DOHH2 (cell line): Measurements from ENCODE around the gene GRK2.

Experiments used
- H3F3A ChIP-seq: fragments of 200-600 bp; sonication (generic), shearing (Covaris generic); 2 replicates; pipeline ENCODE4 v1.6.0; 2016; ENCODE audit warnings: antibody characterized with exemption, mild to moderate bottlenecking; ENCODE audit not compliant: control insufficient read depth, insufficient read depth
- H3K27ac ChIP-seq: fragments of 200-600 bp; sonication (generic); 2 replicates; pipeline ENCODE4 v1.5.1; 2014; ENCODE audit warnings: low read depth, mild to moderate bottlenecking, low read length, moderate library complexity
- H3K27me3 ChIP-seq: fragments of 200-600 bp; sonication (generic); 2 replicates; pipeline ENCODE4 v1.6.1; 2014; ENCODE audit warnings: mild to moderate bottlenecking, low read length, mixed read lengths; ENCODE audit not compliant: control insufficient read depth
- H3K36me3 ChIP-seq: fragments of 200-600 bp; sonication (generic); 2 replicates; pipeline ENCODE4 v1.6.1; 2014; ENCODE audit warnings: mild to moderate bottlenecking, low read length, moderate library complexity, mixed read lengths; ENCODE audit not compliant: control insufficient read depth
- H3K4me1 ChIP-seq: fragments of 200-600 bp; sonication (generic); 2 replicates; pipeline ENCODE4 v1.6.1; 2014; ENCODE audit warnings: mild to moderate bottlenecking, low read length, mixed read lengths; ENCODE audit not compliant: control insufficient read depth
- H3K4me2 ChIP-seq: fragments of 200-600 bp; sonication (generic); 2 replicates; pipeline ENCODE4 v1.6.0; 2014; ENCODE audit warnings: mild to moderate bottlenecking, low read length, moderate library complexity
- H3K4me3 ChIP-seq: fragments of 200-600 bp; sonication (generic); 2 replicates; pipeline ENCODE4 v1.5.1; 2014; ENCODE audit warnings: mild to moderate bottlenecking, low read length, mixed read lengths
- H3K79me2 ChIP-seq: fragments of 200-600 bp; sonication (generic); 2 replicates; pipeline ENCODE4 v1.6.1; 2014; ENCODE audit warnings: mild to moderate bottlenecking, low read length, mixed read lengths; ENCODE audit not compliant: control insufficient read depth
- H3K9me2 ChIP-seq: fragments of 200-600 bp; sonication (generic); replicated peaks from 2 replicates; pipeline ENCODE4 v1.6.1; 2014; ENCODE audit warnings: mild to moderate bottlenecking, low read length, mixed read lengths; ENCODE audit not compliant: control insufficient read depth
- H3K9me3 ChIP-seq: fragments of 200-600 bp; sonication (generic); 2 replicates; pipeline ENCODE4 v1.6.1; 2014; ENCODE audit warnings: antibody characterized with exemption, low read length, mixed read lengths; ENCODE audit not compliant: control insufficient read depth, insufficient read depth
- H4K20me1 ChIP-seq: fragments of 200-600 bp; sonication (generic); 2 replicates; pipeline ENCODE4 v1.6.0; 2014; ENCODE audit warnings: low read depth, mild to moderate bottlenecking, antibody characterized with exemption, low read length, moderate library complexity; ENCODE audit not compliant: control insufficient read depth, insufficient read depth
- EZH2phosphoT487 ChIP-seq: fragments of 200-600 bp; sonication (generic); IDR thresholded peaks from 2 replicates; pipeline ENCODE4 v1.6.1; 2017; ENCODE audit warnings: borderline replicate concordance, mild to moderate bottlenecking, antibody characterized with exemption, low read length, moderate library complexity, mixed read lengths
- TF ChIP-seq, protein P1 (sequence below): fragments of 200-600 bp; sonication (generic); IDR thresholded peaks from one replicate; pipeline ENCODE4 v1.5.1; 2014; ENCODE audit warnings: antibody characterized with exemption, mild to moderate bottlenecking, low read depth, low read length; ENCODE audit not compliant: poor library complexity, severe bottlenecking

GRK2 gene

DNA sequence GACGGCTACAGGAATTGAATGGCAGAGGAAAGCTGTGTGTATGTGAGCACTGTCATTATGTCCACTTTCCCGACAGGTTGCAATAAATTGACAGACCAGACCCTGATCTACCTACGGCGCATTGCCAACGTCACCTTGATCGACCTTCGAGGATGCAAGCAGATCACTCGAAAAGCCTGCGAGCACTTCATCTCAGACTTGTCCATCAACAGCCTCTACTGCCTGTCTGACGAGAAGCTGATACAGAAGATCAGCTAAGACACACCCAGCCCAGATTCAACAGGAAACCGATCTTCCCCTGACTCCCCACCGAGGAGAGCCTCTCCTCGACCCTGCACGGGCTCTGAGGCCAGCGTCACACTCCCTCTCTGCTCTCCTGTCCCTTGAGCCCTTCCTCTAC, 11.5 kb upstream of the GRK2 start:
- no peak overlapping the region for H3K4me2 ChIP-seq
- H4K20me1 ChIP-seq, result 0 out of 2 replicates have a peak, but pooled peaks cover 3% of the 10 kb centered on the region
- no peaks in the 10 kb centered on the region for H3K9me2 ChIP-seq
- TF ChIP-seq, protein P1, sequence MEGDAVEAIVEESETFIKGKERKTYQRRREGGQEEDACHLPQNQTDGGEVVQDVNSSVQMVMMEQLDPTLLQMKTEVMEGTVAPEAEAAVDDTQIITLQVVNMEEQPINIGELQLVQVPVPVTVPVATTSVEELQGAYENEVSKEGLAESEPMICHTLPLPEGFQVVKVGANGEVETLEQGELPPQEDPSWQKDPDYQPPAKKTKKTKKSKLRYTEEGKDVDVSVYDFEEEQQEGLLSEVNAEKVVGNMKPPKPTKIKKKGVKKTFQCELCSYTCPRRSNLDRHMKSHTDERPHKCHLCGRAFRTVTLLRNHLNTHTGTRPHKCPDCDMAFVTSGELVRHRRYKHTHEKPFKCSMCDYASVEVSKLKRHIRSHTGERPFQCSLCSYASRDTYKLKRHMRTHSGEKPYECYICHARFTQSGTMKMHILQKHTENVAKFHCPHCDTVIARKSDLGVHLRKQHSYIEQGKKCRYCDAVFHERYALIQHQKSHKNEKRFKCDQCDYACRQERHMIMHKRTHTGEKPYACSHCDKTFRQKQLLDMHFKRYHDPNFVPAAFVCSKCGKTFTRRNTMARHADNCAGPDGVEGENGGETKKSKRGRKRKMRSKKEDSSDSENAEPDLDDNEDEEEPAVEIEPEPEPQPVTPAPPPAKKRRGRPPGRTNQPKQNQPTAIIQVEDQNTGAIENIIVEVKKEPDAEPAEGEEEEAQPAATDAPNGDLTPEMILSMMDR, result no peak
- TF ChIP-seq EZH2phosphoT487, result no peak
- no peaks in the 10 kb centered on the region for H3K27me3 ChIP-seq
- H3K27ac ChIP-seq, result no peak overlapping the region
- no peak overlapping the region for H3K4me3 ChIP-seq
- H3K4me1 ChIP-seq, result 0 out of 2 replicates have a peak, but pooled peaks cover 2% of the 10 kb centered on the region
- H3K36me3 ChIP-seq, result peaks cover 74% of the 10 kb centered on the region
- H3K9me3 ChIP-seq, result no peaks in the 10 kb centered on the region
- H3K79me2 ChIP-seq, result no peaks in the 10 kb centered on the region
- H3F3A ChIP-seq, result peaks cover 24% of the 10 kb centered on the region

DNA sequence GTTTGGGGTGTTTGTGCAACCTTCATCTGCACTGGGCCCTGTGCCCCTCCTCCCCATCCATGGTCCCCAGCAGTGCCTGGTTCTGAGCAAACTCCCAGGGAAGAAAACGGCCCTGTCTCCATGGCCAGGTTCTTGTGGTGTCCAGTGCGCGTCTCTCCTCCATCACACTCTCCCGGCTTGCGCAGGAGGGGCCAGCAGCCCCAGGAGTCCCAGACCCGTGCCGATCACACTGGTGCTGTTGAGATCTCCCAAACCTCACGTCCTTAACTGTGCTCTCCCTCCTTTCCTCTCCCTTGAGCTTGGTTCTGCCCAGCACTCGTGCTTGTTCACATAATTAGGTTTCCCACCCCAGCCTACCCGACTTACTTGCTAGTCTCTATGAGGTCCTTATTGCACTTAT, 10.9 kb upstream of the GRK2 start:
- Histone ChIP-seq H3K4me2 (no peak overlapping the region), H4K20me1 (0 out of 2 replicates have a peak, but pooled peaks cover 3% of the 10 kb centered on the region), H3K27me3 (no peaks in the 10 kb centered on the region), H3K9me3 (no peaks in the 10 kb centered on the region), H3K4me3 (no peak overlapping the region), H3K4me1 (0 out of 2 replicates have a peak, but pooled peaks cover 2% of the 10 kb centered on the region), H3F3A (peaks cover 24% of the 10 kb centered on the region), H3K9me2 (no peaks in the 10 kb centered on the region), H3K36me3 (peaks cover 69% of the 10 kb centered on the region), H3K27ac (no peak overlapping the region), H3K79me2 (no peaks in the 10 kb centered on the region)
- TF ChIP-seq, protein P1, result no peak
- TF ChIP-seq EZH2phosphoT487, result no peak

DNA sequence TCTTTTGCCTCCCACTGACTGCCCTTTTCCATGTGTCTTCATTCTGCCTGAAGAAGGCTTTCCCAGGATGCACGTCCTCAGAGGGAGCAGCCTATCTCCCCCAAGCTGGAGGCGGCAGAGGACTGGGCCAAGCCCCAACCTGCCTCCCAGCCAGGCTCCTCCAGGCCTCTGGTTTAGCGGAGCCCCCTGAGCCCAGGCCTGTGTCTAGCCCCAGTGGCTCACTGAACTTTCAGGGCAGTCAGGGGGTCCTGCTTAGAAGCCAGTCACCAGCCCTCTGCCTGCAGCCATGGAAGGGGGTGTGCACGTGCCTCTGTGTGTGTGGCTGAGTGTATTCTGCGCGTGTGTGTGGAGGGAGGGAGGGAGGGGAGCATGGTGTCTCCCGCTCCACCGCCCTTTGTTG, 10.4 kb upstream of the GRK2 start:
- TF ChIP-seq, protein P1, result no peak
- TF ChIP-seq EZH2phosphoT487, result no peak
- Histone ChIP-seq H3K79me2 (no peaks in the 10 kb centered on the region), H3K27ac (no peak overlapping the region), H3K9me2 (no peaks in the 10 kb centered on the region), H3K36me3 (peaks cover 64% of the 10 kb centered on the region), H4K20me1 (0 out of 2 replicates have a peak, but pooled peaks cover 3% of the 10 kb centered on the region), H3F3A (peaks cover 24% of the 10 kb centered on the region), H3K4me1 (0 out of 2 replicates have a peak, but pooled peaks cover 2% of the 10 kb centered on the region), H3K4me2 (no peak overlapping the region), H3K4me3 (no peak overlapping the region), H3K9me3 (no peaks in the 10 kb centered on the region), H3K27me3 (no peaks in the 10 kb centered on the region)
